GM18951 (cell line): Measurements from ENCODE around the gene MAPRE2.
"Not testable (repeated sequence)": the region's sequence is repeated elsewhere in the genome, so short reads cannot be mapped to it uniquely, and the experiment has no call there.

ENCODE experiments used
- POLR2A ChIP-seq: IDR thresholded peaks from 4 replicates; pipeline ENCODE4 v1.6.1; 2011; ENCODE audit warnings: mild to moderate bottlenecking; ENCODE audit not compliant: insufficient read length, insufficient read depth; ENCODE audit errors: extremely low read depth
- in situ Hi-C: fragments of 300-500 bp; cut with MboI; formaldehyde crosslinking; loops from one replicate; pipeline ENCODE4 v1.12.0; 2022; ENCODE audit warnings: low sequenced_read_pairs, mixed read lengths, inconsistent platforms; ENCODE audit not compliant: unreplicated experiment

Gene MAPRE2

GRCh38 chr18:35097763-35098162 is 56.5 kb downstream of the MAPRE2 start:
- no peak for TF ChIP-seq POLR2A
- in situ Hi-C loops: no loop called here

- in situ Hi-C loops: no loop called here
- TF ChIP-seq POLR2A: no peak
These were observed 58.7 kb downstream of the MAPRE2 start for GRCh38 chr18:35099911-35100310.

GRCh38 chr18:35104391-35105051 is 63.3 kb downstream of the MAPRE2 start:
- in situ Hi-C loops: no loop called here
- TF ChIP-seq POLR2A: no peak

GRCh38 chr18:35106013-35106844 is 65.0 kb downstream of the MAPRE2 start:
- in situ Hi-C loops: no loop called here

GRCh38 chr18:35106845-35107148 is 65.6 kb downstream of the MAPRE2 start:
- in situ Hi-C loops: no loop called here
- no peak for TF ChIP-seq POLR2A

More at GRCh38 chr18:35106013-35106844, 65.0 kb downstream of the MAPRE2 start:
- TF ChIP-seq POLR2A: no peak

- in situ Hi-C loops: no loop called here
- TF ChIP-seq POLR2A: no peak
These were observed 66.0 kb downstream of the MAPRE2 start for GRCh38 chr18:35107216-35107615.

- in situ Hi-C loops: not testable (repeated sequence)
These were observed 66.9 kb downstream of the MAPRE2 start for GRCh38 chr18:35108088-35108487.

GRCh38 chr18:35110059-35110458 is 68.8 kb downstream of the MAPRE2 start:
- TF ChIP-seq POLR2A: no peak
- in situ Hi-C loops: no loop called here

GRCh38 chr18:35110554-35111485 is 69.6 kb downstream of the MAPRE2 start:
- no peak for TF ChIP-seq POLR2A
- in situ Hi-C loops: no loop called here

- in situ Hi-C loops: no loop called here
- no peak for TF ChIP-seq POLR2A
These were observed 71.5 kb downstream of the MAPRE2 start for GRCh38 chr18:35112696-35113095.

- TF ChIP-seq POLR2A: no peak
- in situ Hi-C loops: no loop called here
These were observed 73.1 kb downstream of the MAPRE2 start for GRCh38 chr18:35114305-35114704.

- in situ Hi-C loops: no loop called here
- no peak for TF ChIP-seq POLR2A
These were observed 75.6 kb downstream of the MAPRE2 start for GRCh38 chr18:35116784-35117318.

- in situ Hi-C loops: no loop called here
- no peak for TF ChIP-seq POLR2A
These were observed 76.2 kb downstream of the MAPRE2 start for GRCh38 chr18:35117372-35117771.
